Measurements from ENCODE around the gene HFE.
"Not testable (repeated sequence)": the region's sequence is repeated elsewhere in the genome, so short reads cannot be mapped to it uniquely, and the experiment has no call there.

The HFE gene

GRCh38 chr6:26059941-26060340 lies 27.3 kb upstream of the HFE start:
- no peak for DNase-seq (ENCODE audit: low spot score)

- peak; percentile 62 for DNase-seq (ENCODE audit: low spot score)
Measured at GRCh38 chr6:26064619-26065257, 22.5 kb upstream of the HFE start.

- peak; percentile 93 for DNase-seq (ENCODE audit: low spot score)
Measured at GRCh38 chr6:26065952-26066380, 21.3 kb upstream of the HFE start.

- no peak for DNase-seq (ENCODE audit: low spot score)
Measured at GRCh38 chr6:26067367-26067766, 19.9 kb upstream of the HFE start.

GRCh38 chr6:26068036-26068435 lies 19.2 kb upstream of the HFE start:
- no peak for DNase-seq (ENCODE audit: low spot score)

- DNase-seq (ENCODE audit: low spot score), result no peak
Measured at GRCh38 chr6:26071135-26071534, 16.1 kb upstream of the HFE start.

- DNase-seq (ENCODE audit: low spot score), result no peak
Measured at GRCh38 chr6:26075063-26075717, 12.0 kb upstream of the HFE start.

- DNase-seq (ENCODE audit: low spot score), result not testable (repeated sequence)
Measured at GRCh38 chr6:26078066-26078465, 9.2 kb upstream of the HFE start.

GRCh38 chr6:26081096-26081495 lies 6.1 kb upstream of the HFE start:
- not testable (repeated sequence) for DNase-seq (ENCODE audit: low spot score)

GRCh38 chr6:26086211-26086610 lies 1.0 kb upstream of the HFE start:
- DNase-seq (ENCODE audit: low spot score), result no peak

- DNase-seq (ENCODE audit: low spot score), result no peak
Measured at GRCh38 chr6:26088344-26088743, 1.1 kb downstream of the HFE start.

- no peak for DNase-seq (ENCODE audit: low spot score)
Measured at GRCh38 chr6:26089272-26089671, 2.0 kb downstream of the HFE start.

GRCh38 chr6:26092443-26092842 lies 5.2 kb downstream of the HFE start:
- no peak for DNase-seq (ENCODE audit: low spot score)

- DNase-seq (ENCODE audit: low spot score), result no peak
Measured at GRCh38 chr6:26094036-26094435, 6.8 kb downstream of the HFE start.

GRCh38 chr6:26097268-26097875 lies 10.1 kb downstream of the HFE start:
- DNase-seq (ENCODE audit: low spot score), result no peak

- no peak for DNase-seq (ENCODE audit: low spot score)
Measured at GRCh38 chr6:26103141-26103769, 16.0 kb downstream of the HFE start.

- peak; percentile 92 for DNase-seq (ENCODE audit: low spot score)
Measured at GRCh38 chr6:26103770-26104456, 16.7 kb downstream of the HFE start.

- DNase-seq (ENCODE audit: low spot score), result no peak
Measured at GRCh38 chr6:26104457-26105108, 17.4 kb downstream of the HFE start.

GRCh38 chr6:26105109-26105730 lies 18.0 kb downstream of the HFE start:
- no peak for DNase-seq (ENCODE audit: low spot score)

GRCh38 chr6:26105842-26106241 lies 18.6 kb downstream of the HFE start:
- DNase-seq (ENCODE audit: low spot score), result no peak

- DNase-seq (ENCODE audit: low spot score), result no peak
Measured at GRCh38 chr6:26107935-26108334, 20.7 kb downstream of the HFE start.
